ENCODE measurements around the gene ELP2. TPM values are rescaled to one million over a fixed set of nuclear protein-coding genes. Genes with fewer than 3 reads are reported as not detected.

The ELP2 gene
- total RNA-seq, 1 experiment from 2014 or later, result 54.2 TPM

- CTCF ChIA-PET, result interaction anchor here (0.6 kb wide), 1 partner anchor 464 kb away, joined by 4 read pairs; no protein-coding TSS in a partner anchor
- DNase-seq, result no peak
Observed at GRCh38 chr18:36108601-36109000, 21.1 kb upstream of the ELP2 start.

GRCh38 chr18:36109737-36110136, 20.0 kb upstream of the ELP2 start:
- Histone ChIP-seq H3K4me1 (replicated peaks; ENCODE audit: insufficient read depth) (no peaks in the 10 kb centered on the region), H3K9me3 (ENCODE audit: insufficient read depth, low read depth) (no peaks in the 10 kb centered on the region), H3K9me2 (ENCODE audit: insufficient read depth) (no peaks in the 10 kb centered on the region), H2AFZ (no peak overlapping the region), H3K27ac (no peak overlapping the region), H3K4me2 (no peak overlapping the region), H3K36me3 (ENCODE audit: low read depth) (no peaks in the 10 kb centered on the region), H3K27me3 (ENCODE audit: insufficient read depth, low read depth) (no peaks in the 10 kb centered on the region), H4K20me1 (ENCODE audit: insufficient read depth) (no peaks in the 10 kb centered on the region), H3F3A (ENCODE audit: insufficient read depth, low read depth) (no peaks in the 10 kb centered on the region), H3K79me2 (ENCODE audit: low read depth) (no peaks in the 10 kb centered on the region), H3K4me3 (no peak overlapping the region)
- intact Hi-C loops (cut with micrococcal nuclease; ENCODE audit: unreplicated experiment), result no loop called here
- TF ChIP-seq CTCF (conservative IDR thresholded peaks at IDR 0.05), result no peak
- TF ChIP-seq EZH2 (IDR thresholded peaks at IDR 0.05; ENCODE audit: low read depth), result no peak
- no TSS peak for BruUV-seq (replicated peaks)
- DNase-seq, result no peak
- ChIA-PET CTCF (no interaction called here), POLR2A (ENCODE audit: unreplicated experiment) (no interaction called here)

More at GRCh38 chr18:36108601-36109000, 21.1 kb upstream of the ELP2 start:
- Histone ChIP-seq H3K27ac (no peak overlapping the region), H3K4me2 (no peak overlapping the region), H3K79me2 (ENCODE audit: low read depth) (no peaks in the 10 kb centered on the region), H3K36me3 (ENCODE audit: low read depth) (no peaks in the 10 kb centered on the region), H3K4me1 (replicated peaks; ENCODE audit: insufficient read depth) (no peaks in the 10 kb centered on the region), H2AFZ (no peak overlapping the region), H3K4me3 (no peak overlapping the region), H3K9me2 (ENCODE audit: insufficient read depth) (no peaks in the 10 kb centered on the region), H3K9me3 (ENCODE audit: insufficient read depth, low read depth) (no peaks in the 10 kb centered on the region), H3F3A (ENCODE audit: insufficient read depth, low read depth) (no peaks in the 10 kb centered on the region), H3K27me3 (ENCODE audit: insufficient read depth, low read depth) (no peaks in the 10 kb centered on the region), H4K20me1 (ENCODE audit: insufficient read depth) (no peaks in the 10 kb centered on the region)
- POLR2A ChIA-PET (ENCODE audit: unreplicated experiment), result no interaction called here
- no TSS peak for BruUV-seq (replicated peaks)
- TF ChIP-seq EZH2 (IDR thresholded peaks at IDR 0.05; ENCODE audit: low read depth) (no peak), CTCF (conservative IDR thresholded peaks at IDR 0.05) (no peak)
- intact Hi-C loops (cut with micrococcal nuclease; ENCODE audit: unreplicated experiment), result no loop called here

GRCh38 chr18:36112302-36112701, 17.4 kb upstream of the ELP2 start:
- no peak overlapping the region for H3K4me2 ChIP-seq
- BruUV-seq (replicated peaks), result no TSS peak
- H3K4me1 ChIP-seq (replicated peaks; ENCODE audit: insufficient read depth), result no peaks in the 10 kb centered on the region
- DNase-seq, result no peak
- ChIA-PET CTCF (no interaction called here), POLR2A (ENCODE audit: unreplicated experiment) (no interaction called here)
- H3F3A ChIP-seq (ENCODE audit: insufficient read depth, low read depth), result no peaks in the 10 kb centered on the region
- H3K79me2 ChIP-seq (ENCODE audit: low read depth), result no peaks in the 10 kb centered on the region
- H2AFZ ChIP-seq, result no peak overlapping the region
- intact Hi-C loops (cut with micrococcal nuclease; ENCODE audit: unreplicated experiment), result no loop called here
- H3K4me3 ChIP-seq, result no peak overlapping the region
- no peak overlapping the region for H3K27ac ChIP-seq
- H3K9me2 ChIP-seq (ENCODE audit: insufficient read depth), result no peaks in the 10 kb centered on the region
- no peaks in the 10 kb centered on the region for H3K36me3 ChIP-seq (ENCODE audit: low read depth)
- TF ChIP-seq EZH2 (IDR thresholded peaks at IDR 0.05; ENCODE audit: low read depth) (no peak), CTCF (conservative IDR thresholded peaks at IDR 0.05) (no peak)
- no peaks in the 10 kb centered on the region for H3K27me3 ChIP-seq (ENCODE audit: insufficient read depth, low read depth)
- no peaks in the 10 kb centered on the region for H4K20me1 ChIP-seq (ENCODE audit: insufficient read depth)
- no peaks in the 10 kb centered on the region for H3K9me3 ChIP-seq (ENCODE audit: insufficient read depth, low read depth)
